NCI-H2081 treated with DMSO at 0.1 percent for 48 hours (cell line): ENCODE data around the gene NCAPD2.

Experiments used
- DNase-seq: peaks from one replicate; lab custom pipeline; 2025; lab: John Stamatoyannopoulos, UW

NCAPD2 gene

GRCh38 chr12:6570264-6570887 lies 76.5 kb downstream of the NCAPD2 start:
- no peak for DNase-seq

GRCh38 chr12:6573001-6573400 lies 79.1 kb downstream of the NCAPD2 start:
- no peak for DNase-seq

- no peak for DNase-seq
Measured at GRCh38 chr12:6574576-6575295, 80.8 kb downstream of the NCAPD2 start.

- DNase-seq: no peak
Measured at GRCh38 chr12:6575648-6576047, 81.7 kb downstream of the NCAPD2 start.
